Esophagus squamous epithelium (tissue), 4 donors: Measurements from ENCODE around the gene STK32C.

Experiments used
- CTCF ChIP-seq, 6 experiments: fragments of 450-650 bp in 4 of 6; fragments of 200-600 bp in 2 of 6; sonication (generic) in 2 of 6; IDR thresholded peaks; one replicate each; pipeline ENCODE4 v1.5.1; 2016 to 2019; ENCODE audit warnings: antibody characterized with exemption in 6 of 6, mild to moderate bottlenecking in 4 of 6, moderate library complexity in 4 of 6
- POLR2A ChIP-seq, 4 donors: fragments of 450-650 bp; IDR thresholded peaks; one replicate each; pipeline ENCODE4 v1.6.1; 2017; ENCODE audit warnings: antibody characterized with exemption in 4 of 4, mild to moderate bottlenecking in 4 of 4, moderate library complexity in 3 of 4

GRCh38 chr10:132309879-132310591 lies 2.3 kb upstream of the STK32C start:
- TF ChIP-seq CTCF (IDR thresholded peaks at IDR 0.05) (no peak), POLR2A (IDR thresholded peaks at IDR 0.05) (no peak)
